Lower leg skin (tissue), 3 donors: ENCODE results near the gene NKAIN4.

Experiments
- POLR2A ChIP-seq, 2 donors: fragments of 450-650 bp; IDR thresholded peaks; one replicate each; pipeline ENCODE4 v1.6.1; 2016 to 2017; ENCODE audit warnings: antibody characterized with exemption in 2 of 2, mild to moderate bottlenecking in 1 of 2, moderate library complexity in 1 of 2
- TF ChIP-seq, protein P1 (sequence below), 3 donors: fragments of 450-650 bp; IDR thresholded peaks; one replicate each; pipeline ENCODE4 v1.5.1; 2016; ENCODE audit warnings: antibody characterized with exemption in 3 of 3, mild to moderate bottlenecking in 3 of 3, moderate library complexity in 2 of 3

DNA sequence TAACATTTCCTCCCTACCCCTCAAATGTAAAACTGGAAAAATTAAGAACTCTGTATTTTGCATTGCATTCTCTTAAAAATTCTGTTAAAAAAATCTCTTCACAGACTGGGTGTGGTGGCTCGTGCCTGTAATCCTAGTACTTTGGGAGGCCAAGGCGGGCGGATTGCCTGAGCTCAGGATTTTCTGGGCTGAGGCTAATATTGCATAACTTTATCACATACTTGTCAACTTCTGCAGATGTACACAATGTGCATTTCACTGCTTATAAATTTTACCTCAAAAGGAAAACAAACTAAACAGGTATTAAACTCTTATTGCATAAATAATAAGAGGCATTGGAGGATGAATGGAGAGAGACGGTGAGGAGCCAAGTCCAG, 59.5 kb downstream of the NKAIN4 start:
- TF ChIP-seq, protein P1, sequence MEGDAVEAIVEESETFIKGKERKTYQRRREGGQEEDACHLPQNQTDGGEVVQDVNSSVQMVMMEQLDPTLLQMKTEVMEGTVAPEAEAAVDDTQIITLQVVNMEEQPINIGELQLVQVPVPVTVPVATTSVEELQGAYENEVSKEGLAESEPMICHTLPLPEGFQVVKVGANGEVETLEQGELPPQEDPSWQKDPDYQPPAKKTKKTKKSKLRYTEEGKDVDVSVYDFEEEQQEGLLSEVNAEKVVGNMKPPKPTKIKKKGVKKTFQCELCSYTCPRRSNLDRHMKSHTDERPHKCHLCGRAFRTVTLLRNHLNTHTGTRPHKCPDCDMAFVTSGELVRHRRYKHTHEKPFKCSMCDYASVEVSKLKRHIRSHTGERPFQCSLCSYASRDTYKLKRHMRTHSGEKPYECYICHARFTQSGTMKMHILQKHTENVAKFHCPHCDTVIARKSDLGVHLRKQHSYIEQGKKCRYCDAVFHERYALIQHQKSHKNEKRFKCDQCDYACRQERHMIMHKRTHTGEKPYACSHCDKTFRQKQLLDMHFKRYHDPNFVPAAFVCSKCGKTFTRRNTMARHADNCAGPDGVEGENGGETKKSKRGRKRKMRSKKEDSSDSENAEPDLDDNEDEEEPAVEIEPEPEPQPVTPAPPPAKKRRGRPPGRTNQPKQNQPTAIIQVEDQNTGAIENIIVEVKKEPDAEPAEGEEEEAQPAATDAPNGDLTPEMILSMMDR (IDR thresholded peaks at IDR 0.05), result no peak
- no peak for TF ChIP-seq POLR2A (IDR thresholded peaks at IDR 0.05)
